AG10803 (cell line): ENCODE measurements around the gene TOMT.
"Not testable (repeated sequence)": the region's sequence is repeated elsewhere in the genome, so short reads cannot be mapped to it uniquely, and the experiment has no call there.

Experiments
- DNase-seq: peaks from one replicate; pipeline ENCODE4 v3.0.0; 2010; ENCODE audit warnings: low read depth
- H3K4me3 ChIP-seq: 2 replicates; pipeline ENCODE4 v1.5.1; 2011; ENCODE audit warnings: mild to moderate bottlenecking, low read length, control low read depth
- TF ChIP-seq, protein P1 (sequence below): conservative IDR thresholded peaks from 2 replicates; pipeline ENCODE4 v1.5.1; 2011; ENCODE audit warnings: mild to moderate bottlenecking, low read length, control low read depth, inconsistent platforms

The TOMT gene

DNA sequence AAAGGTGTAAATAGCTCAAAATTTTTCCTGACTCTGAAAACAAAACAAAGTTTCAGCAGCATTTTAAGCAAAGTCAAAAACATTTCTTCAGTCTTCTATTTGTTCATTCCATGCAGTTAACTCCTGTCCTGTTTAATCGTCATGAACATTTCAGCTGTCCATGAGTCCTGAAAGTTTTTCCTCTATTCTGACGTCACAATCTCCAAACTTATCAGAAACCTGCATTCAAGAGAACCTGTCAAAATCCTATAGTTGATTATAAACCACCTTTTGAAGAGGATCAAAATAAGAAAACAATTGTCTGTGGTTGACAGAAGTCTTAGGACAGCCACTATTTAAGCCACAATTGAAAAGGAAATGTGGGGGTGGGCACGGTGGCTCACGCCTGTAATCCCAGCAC, 45.2 kb downstream of the TOMT start:
- TF ChIP-seq, protein P1, sequence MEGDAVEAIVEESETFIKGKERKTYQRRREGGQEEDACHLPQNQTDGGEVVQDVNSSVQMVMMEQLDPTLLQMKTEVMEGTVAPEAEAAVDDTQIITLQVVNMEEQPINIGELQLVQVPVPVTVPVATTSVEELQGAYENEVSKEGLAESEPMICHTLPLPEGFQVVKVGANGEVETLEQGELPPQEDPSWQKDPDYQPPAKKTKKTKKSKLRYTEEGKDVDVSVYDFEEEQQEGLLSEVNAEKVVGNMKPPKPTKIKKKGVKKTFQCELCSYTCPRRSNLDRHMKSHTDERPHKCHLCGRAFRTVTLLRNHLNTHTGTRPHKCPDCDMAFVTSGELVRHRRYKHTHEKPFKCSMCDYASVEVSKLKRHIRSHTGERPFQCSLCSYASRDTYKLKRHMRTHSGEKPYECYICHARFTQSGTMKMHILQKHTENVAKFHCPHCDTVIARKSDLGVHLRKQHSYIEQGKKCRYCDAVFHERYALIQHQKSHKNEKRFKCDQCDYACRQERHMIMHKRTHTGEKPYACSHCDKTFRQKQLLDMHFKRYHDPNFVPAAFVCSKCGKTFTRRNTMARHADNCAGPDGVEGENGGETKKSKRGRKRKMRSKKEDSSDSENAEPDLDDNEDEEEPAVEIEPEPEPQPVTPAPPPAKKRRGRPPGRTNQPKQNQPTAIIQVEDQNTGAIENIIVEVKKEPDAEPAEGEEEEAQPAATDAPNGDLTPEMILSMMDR: no peak
- DNase-seq: no peak
- no peak overlapping the region for H3K4me3 ChIP-seq

- DNase-seq, H3K4me3 ChIP-seq: not testable (repeated sequence)
Measured at GRCh38 chr11:72153874-72154273, 48.1 kb downstream of the TOMT start.

DNA sequence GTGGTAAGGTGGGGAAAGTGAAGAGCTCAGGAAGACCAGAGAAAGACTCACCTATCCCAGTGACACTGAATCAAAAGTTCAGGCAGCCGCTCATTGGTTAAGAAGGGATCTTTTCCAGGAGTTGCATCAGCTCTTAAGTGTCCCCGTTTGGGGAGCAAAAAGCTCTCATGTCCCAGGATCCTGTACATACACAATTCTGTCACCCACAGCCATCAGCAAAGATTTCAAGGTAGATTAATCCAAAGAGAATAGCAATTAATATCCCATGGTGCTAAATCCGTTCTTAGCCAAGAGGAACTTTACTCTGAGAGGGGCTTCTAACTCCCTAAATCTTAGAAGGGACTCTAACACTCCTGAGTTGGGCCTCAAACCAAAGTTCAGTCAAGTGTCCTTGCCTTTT, 49.1 kb downstream of the TOMT start:
- no peak for DNase-seq
- no peak overlapping the region for H3K4me3 ChIP-seq
- TF ChIP-seq, protein P1: no peak

DNA sequence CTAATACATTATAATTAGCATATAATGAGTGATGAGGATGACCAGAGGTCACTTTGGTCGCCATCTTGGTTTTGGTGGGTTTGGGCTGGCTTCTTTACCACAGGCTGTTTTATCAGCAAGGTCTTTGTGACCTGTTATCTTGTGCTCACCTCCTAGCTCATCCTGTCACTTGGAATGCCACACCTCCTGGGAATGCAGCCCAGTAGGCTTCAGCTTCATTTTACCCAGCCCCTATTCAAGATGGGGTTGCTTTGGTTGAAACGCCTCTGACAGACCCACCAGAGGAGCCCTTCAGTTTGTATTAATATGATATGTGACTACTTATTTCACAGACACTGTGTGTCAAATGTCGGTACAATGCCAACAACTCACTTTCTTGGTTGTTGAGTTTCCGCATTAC, 50.0 kb downstream of the TOMT start:
- TF ChIP-seq, protein P1: no peak
- DNase-seq: no peak
- no peak overlapping the region for H3K4me3 ChIP-seq

- no peak overlapping the region for H3K4me3 ChIP-seq
- DNase-seq: no peak
- TF ChIP-seq, protein P1: no peak
Measured at GRCh38 chr11:72157131-72157530, 51.4 kb downstream of the TOMT start.
